SW 1271 (cell line): ENCODE data around the gene MICOS13.
A peak's percentile ranks its signal among the peaks of the same experiment; 100 is the strongest.
"Not testable (repeated sequence)": the region's sequence is repeated elsewhere in the genome, so short reads cannot be mapped to it uniquely, and the experiment has no call there.

Experiments
- DNase-seq, 2 experiments: peaks; one replicate each; lab custom pipeline; 2025; lab: John Stamatoyannopoulos, UW

Gene MICOS13

DNA sequence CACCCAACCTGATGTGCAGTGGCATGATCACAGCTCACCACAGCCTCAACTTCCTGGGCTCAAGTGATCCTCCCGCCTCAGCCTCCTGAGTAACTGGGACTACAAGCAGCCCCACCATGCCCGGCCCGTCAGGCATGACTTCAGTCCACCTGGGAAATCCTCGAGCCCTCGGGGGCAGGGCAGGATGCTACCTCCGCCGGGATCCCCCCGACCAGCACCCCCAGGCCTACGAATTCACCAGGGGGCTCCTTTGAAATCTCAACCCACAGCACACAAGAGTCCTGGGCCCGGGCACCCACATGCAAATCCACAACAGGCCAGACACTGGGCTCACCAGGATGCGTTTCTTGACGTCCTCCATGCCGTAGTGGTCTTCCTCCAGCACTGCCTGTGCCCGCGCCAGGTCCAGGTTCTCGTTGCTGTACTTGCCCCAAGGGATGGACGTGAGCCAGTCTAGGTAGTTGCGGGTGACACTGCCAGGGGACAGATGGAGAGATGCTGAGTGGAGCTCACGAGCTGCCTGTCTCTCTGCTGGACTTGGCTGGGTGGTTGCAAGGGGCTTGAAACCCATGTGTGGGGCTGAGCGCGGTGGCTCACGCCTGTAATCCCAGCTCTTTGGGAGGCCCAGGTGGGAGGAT is 20.3 kb upstream of the MICOS13 start:
- no peak for DNase-seq

DNA sequence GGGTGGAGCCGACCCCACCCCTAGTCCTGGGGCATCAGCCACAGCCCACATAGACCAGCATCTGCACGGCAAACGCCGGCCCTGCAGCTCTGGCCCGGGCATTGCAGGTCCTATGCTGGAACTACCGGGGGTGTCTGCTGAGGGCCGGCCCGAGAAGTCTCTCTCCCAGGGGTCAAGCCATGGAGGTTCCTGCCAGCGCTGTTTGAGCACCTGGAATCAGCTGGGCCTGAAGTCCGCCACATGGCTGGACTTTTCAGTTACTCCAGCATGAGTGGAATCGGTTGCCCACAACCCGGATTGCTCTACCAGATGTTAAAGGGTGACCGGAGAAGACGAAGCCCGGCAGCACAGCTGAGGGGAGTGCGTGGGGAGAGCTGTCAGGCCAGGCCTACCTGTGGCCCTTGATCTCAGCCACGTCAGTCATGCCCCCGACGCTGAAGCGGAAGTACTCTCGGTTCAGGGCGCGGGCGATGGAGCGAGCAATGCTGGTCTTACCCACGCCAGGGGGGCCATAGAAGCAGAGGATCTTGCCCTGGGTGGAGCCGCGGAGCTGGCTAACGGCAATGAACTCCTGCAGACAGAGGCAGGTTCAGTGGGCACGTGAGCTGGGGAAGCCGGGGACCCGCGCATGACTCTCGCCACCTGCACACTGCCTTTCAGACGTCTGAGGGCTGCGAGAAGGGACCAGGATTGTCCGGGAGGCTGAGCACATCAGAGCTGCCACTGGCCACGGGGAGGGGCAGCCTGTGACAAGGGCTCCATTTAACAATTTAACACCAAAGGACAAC is 18.5 kb upstream of the MICOS13 start:
- no peak for DNase-seq

GRCh38 chr19:5697890-5698634 is 17.7 kb upstream of the MICOS13 start:
- DNase-seq = no peak

GRCh38 chr19:5697022-5697889 is 16.9 kb upstream of the MICOS13 start:
- no peak for DNase-seq

GRCh38 chr19:5696196-5697021 is 16.1 kb upstream of the MICOS13 start:
- no peak for DNase-seq

GRCh38 chr19:5695649-5696195 is 15.4 kb upstream of the MICOS13 start:
- DNase-seq = no peak

GRCh38 chr19:5694956-5695648 is 14.8 kb upstream of the MICOS13 start:
- DNase-seq = no peak

GRCh38 chr19:5694167-5694955 is 14.0 kb upstream of the MICOS13 start:
- no peak for DNase-seq

- DNase-seq = no peak
These were observed 13.2 kb upstream of the MICOS13 start for GRCh38 chr19:5693195-5694166.

GRCh38 chr19:5692723-5693194 is 12.4 kb upstream of the MICOS13 start:
- DNase-seq = no peak

GRCh38 chr19:5691822-5692722 is 11.8 kb upstream of the MICOS13 start:
- no peak for DNase-seq

DNA sequence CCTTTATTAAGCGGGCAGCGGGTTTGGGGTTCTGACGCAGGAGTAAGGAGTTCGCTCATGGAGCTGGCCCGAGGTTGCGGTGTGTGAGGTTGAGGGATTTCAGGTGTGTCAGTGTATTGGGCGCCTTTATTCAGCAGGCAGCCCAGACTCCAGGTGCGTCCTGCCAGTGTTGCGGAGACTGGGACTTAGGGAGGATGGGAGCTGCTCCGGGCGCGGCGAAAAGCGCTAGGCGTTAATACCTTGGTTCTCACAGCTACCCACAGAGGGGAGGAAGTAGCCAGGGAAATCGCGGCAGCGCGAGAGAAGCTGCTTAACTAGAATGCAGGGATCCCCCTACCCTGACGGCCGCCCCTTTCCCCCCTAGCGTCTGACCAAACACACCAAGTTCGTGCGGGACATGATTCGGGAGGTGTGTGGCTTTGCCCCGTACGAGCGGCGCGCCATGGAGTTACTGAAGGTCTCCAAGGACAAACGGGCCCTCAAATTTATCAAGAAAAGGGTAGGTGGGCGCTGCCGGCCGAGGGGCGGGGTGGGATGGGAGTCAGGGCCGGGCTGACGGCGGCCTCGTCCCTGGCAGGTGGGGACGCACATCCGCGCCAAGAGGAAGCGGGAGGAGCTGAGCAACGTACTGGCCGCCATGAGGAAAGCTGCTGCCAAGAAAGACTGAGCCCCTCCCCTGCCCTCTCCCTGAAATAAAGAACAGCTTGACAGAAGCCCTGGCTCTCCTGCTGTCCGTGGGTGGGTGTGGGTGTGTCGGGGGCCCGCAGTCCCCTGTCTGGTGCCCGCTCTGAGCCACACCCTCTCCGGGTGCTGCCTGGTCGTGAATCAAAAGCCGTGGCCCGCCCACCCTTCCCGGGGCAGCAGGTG is 10.9 kb upstream of the MICOS13 start:
- peak in 1 of 2 experiments; percentile 33 for DNase-seq

GRCh38 chr19:5690125-5690954 is 10.0 kb upstream of the MICOS13 start, which contains the start of gene RPL36:
TSS of gene RPL36 (plus strand) at chr19:5690295. CDS start at chr19:5690508, 213 bp downstream.
- DNase-seq = peak; percentile 83 to 92

DNA sequence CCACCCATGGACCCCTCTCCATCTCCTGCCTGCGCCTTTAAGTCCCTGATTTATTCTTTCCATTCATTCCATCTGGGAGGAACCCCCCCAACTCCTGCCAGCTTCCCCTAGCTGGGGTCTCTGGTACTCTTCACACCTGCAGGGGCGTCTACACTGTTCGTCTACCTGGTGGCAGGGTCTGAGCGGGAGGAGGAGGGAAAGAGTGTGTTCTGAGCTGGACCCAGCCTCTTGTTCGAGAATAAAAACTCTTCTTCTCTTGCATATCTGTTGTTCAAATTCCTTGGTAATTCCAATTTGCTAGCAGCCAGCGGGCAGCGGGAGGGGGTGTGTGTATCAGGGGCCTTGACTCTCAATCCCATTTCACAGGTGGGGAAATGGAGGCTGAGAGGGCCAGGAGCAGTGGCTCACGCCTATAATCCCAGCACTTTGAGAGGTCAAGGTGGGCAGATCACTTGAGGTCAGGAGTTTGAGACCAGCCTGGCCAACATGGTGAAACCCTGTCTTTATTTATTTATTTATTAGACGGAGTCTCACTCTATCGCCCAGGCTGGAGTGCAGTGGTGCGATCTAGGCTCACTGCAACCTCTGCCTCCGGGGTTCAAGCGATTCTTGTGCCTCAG is 8.1 kb upstream of the MICOS13 start:
- DNase-seq = not testable (repeated sequence)
